Prostate gland (tissue), 2 donors: ENCODE data around the gene ITPKB.

Experiments
- CTCF ChIP-seq, 4 experiments: fragments of 200-600 bp in 2 of 4; fragments of 450-650 bp in 2 of 4; sonication (generic) in 2 of 4; IDR thresholded peaks; 1 replicate in 3 of 4; 2 replicates in 1 of 4; pipeline ENCODE4 v1.5.1; 2016 to 2019; ENCODE audit warnings: antibody characterized with exemption in 4 of 4, mild to moderate bottlenecking in 2 of 4, moderate library complexity in 2 of 4
- POLR2A ChIP-seq: fragments of 450-650 bp; IDR thresholded peaks from one replicate; pipeline ENCODE4 v1.6.1; 2016; ENCODE audit warnings: antibody characterized with exemption, mild to moderate bottlenecking
- POLR2AphosphoS5 ChIP-seq: sonication (generic); formaldehyde crosslinking; IDR thresholded peaks from one replicate; pipeline ENCODE4 v1.6.1; 2017; ENCODE audit warnings: antibody characterized with exemption

DNA sequence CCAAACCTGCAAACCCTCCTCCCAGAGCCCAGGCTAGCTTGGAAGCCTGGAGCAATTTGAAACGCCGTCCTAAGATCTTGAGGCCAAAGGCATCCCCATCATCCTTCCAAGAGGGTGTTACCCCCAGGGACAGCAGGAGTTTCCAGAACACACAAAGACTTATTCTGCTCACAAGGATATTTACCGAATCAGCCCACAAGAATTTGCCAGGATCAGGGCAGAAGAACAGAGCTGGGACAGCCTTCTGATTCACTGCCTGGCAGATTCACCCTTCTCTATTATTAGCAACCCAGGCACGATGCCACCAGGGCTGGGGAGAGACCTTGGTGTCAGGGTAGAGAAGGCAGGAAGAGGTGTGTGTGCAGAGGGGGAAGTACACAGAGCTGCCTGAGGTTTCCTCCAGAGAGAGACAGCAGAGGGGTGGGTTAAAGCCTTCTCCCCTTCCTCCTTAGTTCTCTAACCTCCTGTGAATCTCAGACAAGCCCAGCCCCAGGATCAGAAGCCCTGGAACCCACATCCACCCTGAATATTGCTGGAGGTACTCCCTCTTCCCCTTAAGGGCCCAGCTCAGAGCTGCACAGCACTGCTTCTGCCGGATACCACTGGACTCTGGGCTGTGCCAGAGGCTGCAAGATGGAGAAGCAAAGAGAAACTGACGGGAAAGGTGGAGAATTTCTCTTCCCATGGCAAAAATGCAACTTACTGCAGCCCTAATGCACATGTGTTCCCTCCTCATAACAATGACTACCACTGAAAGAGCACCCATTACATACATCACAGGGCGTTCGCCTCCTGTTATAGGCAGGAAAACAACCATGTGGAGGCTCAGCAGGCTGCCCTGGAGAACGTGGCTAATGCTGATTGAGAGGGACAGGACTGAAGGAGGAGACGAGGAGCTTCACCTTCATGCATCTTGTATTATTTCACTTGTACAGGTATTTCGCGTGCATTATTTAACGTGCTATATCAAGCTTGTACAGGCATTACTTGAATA lies 61.8 kb downstream of the ITPKB start:
- TF ChIP-seq CTCF (IDR thresholded peaks at IDR 0.05) (no peak), POLR2A (no peak), POLR2AphosphoS5 (peak; percentile 96)
